RPMI7951 (cell line): ENCODE measurements around the gene WDR75. TPM values are rescaled to one million over a fixed set of nuclear protein-coding genes. Genes with fewer than 3 reads are reported as not detected.
"Not testable (repeated sequence)": the region's sequence is repeated elsewhere in the genome, so short reads cannot be mapped to it uniquely, and the experiment has no call there.

ENCODE experiments used
- DNase-seq: peaks from one replicate; pipeline ENCODE4 v3.0.0-alpha.2; 2012; ENCODE audit warnings: low read depth
- total RNA-seq: library from RNA; depleted of rRNA; stranded (reverse); fragments of >200 nt; shearing (Covaris generic); gene quantifications from 2 replicates; pipeline ENCODE4 v1.2.3, GENCODE V29; 2014

The WDR75 gene
- total RNA-seq, 1 experiment from 2014 or later, result 62.5 TPM

- DNase-seq, result no peak
Measured at GRCh38 chr2:189440644-189440946, 679 bp upstream of the WDR75 start.

GRCh38 chr2:189441709-189442074, 418 bp downstream of the WDR75 start:
- DNase-seq, result no peak

- DNase-seq, result no peak
Measured at GRCh38 chr2:189442468-189442867, 1.2 kb downstream of the WDR75 start.

- DNase-seq, result peak; percentile 54
Measured at GRCh38 chr2:189444322-189444721, 3.0 kb downstream of the WDR75 start.

- DNase-seq, result no peak
Measured at GRCh38 chr2:189446780-189447179, 5.5 kb downstream of the WDR75 start.

- no peak for DNase-seq
Measured at GRCh38 chr2:189454009-189454408, 12.7 kb downstream of the WDR75 start.

- DNase-seq, result no peak
Measured at GRCh38 chr2:189465076-189465475, 23.8 kb downstream of the WDR75 start.

GRCh38 chr2:189465478-189465877, 24.2 kb downstream of the WDR75 start:
- no peak for DNase-seq

- DNase-seq, result no peak
Measured at GRCh38 chr2:189466046-189466445, 24.8 kb downstream of the WDR75 start.

- DNase-seq, result peak; percentile 9
Measured at GRCh38 chr2:189466656-189467055, 25.4 kb downstream of the WDR75 start.

- DNase-seq, result no peak
Measured at GRCh38 chr2:189467160-189467559, 25.9 kb downstream of the WDR75 start.

GRCh38 chr2:189467593-189467992, 26.3 kb downstream of the WDR75 start:
- no peak for DNase-seq

GRCh38 chr2:189474526-189474925, 33.3 kb downstream of the WDR75 start:
- DNase-seq, result no peak

- no peak for DNase-seq
Measured at GRCh38 chr2:189477756-189478155, 36.5 kb downstream of the WDR75 start.

GRCh38 chr2:189478289-189478688, 37.0 kb downstream of the WDR75 start:
- not testable (repeated sequence) for DNase-seq

- DNase-seq, result no peak
Measured at GRCh38 chr2:189481071-189481470, 39.8 kb downstream of the WDR75 start.

GRCh38 chr2:189483571-189483970, 42.3 kb downstream of the WDR75 start:
- no peak for DNase-seq

- no peak for DNase-seq
Measured at GRCh38 chr2:189483980-189484740, 42.9 kb downstream of the WDR75 start.

GRCh38 chr2:189485146-189485545, 43.9 kb downstream of the WDR75 start:
- DNase-seq, result no peak

GRCh38 chr2:189486237-189486770, 45.0 kb downstream of the WDR75 start:
- no peak for DNase-seq

GRCh38 chr2:189487283-189488007, 46.2 kb downstream of the WDR75 start:
- no peak for DNase-seq

- no peak for DNase-seq
Measured at GRCh38 chr2:189488008-189488310, 46.7 kb downstream of the WDR75 start.

GRCh38 chr2:189492451-189492850, 51.2 kb downstream of the WDR75 start:
- DNase-seq, result no peak
